Kidney (tissue), 14 donors: ENCODE results near the gene GFRA1. TPM values are rescaled to one million over a fixed set of nuclear protein-coding genes. Genes with fewer than 3 reads are reported as not detected.
"Not testable (repeated sequence)": the region's sequence is repeated elsewhere in the genome, so short reads cannot be mapped to it uniquely, and the experiment has no call there.

ENCODE experiments used
- DNase-seq, 5 donors: peaks; one replicate each; pipeline ENCODE4 v3.0.0-alpha.2; 2013 to 2020
- FAIRE-seq: peaks from 2 replicates; lab custom pipeline; 2012; peaks lifted over from hg19 to GRCh38; lab: Jason Lieb, UNC
- H3K27ac ChIP-seq, 2 donors: one replicate each; pipeline ENCODE4 v1.7.0; 2013; ENCODE audit warnings: low read depth in 2 of 2, low read length in 2 of 2, inconsistent platforms in 1 of 2
- H3K27me3 ChIP-seq: one replicate; pipeline ENCODE4 v1.7.1; 2013; ENCODE audit warnings: low read length, inconsistent platforms; ENCODE audit not compliant: control insufficient read depth, insufficient read depth
- H3K36me3 ChIP-seq, 3 donors: one replicate each; pipeline versions ENCODE4 v1.7.0 to v1.7.1; 2013; ENCODE audit warnings: low read length in 3 of 3, control low read depth in 1 of 3, inconsistent platforms in 1 of 3; ENCODE audit not compliant: insufficient read depth in 3 of 3, control insufficient read depth in 2 of 3
- H3K4me1 ChIP-seq, 3 donors: one replicate each; pipeline versions ENCODE4 v1.7.0 to v1.7.1; 2013; ENCODE audit warnings: low read length in 3 of 3, inconsistent platforms in 1 of 3, low read depth in 1 of 3; ENCODE audit not compliant: control insufficient read depth in 2 of 3, insufficient read depth in 2 of 3
- H3K4me3 ChIP-seq, 3 donors: one replicate each; pipeline versions ENCODE4 v1.7.0 to v1.8.1; 2013; ENCODE audit warnings: low read length in 3 of 3, control low read depth in 1 of 3, inconsistent platforms in 1 of 3
- H3K9ac ChIP-seq, 3 donors: one replicate each; pipeline versions ENCODE4 v1.7.0 to v1.7.1; 2013; ENCODE audit warnings: low read length in 3 of 3, control low read depth in 1 of 3, inconsistent platforms in 1 of 3
- H3K9me3 ChIP-seq, 3 donors: one replicate each; pipeline versions ENCODE4 v1.7.0 to v1.7.1; 2013; ENCODE audit warnings: low read length in 3 of 3, control low read depth in 1 of 3, inconsistent platforms in 1 of 3; ENCODE audit not compliant: control insufficient read depth in 2 of 3, insufficient read depth in 1 of 3
- intact Hi-C: fragments of 100-400 bp; cut with DNase I; formaldehyde crosslinking; loops from one replicate; pipeline ENCODE4 v1.11.1; 2022
- polyA plus RNA-seq: library from polyadenylated mRNA; stranded (reverse); fragments of 350-450 nt; fragmentation: Illumina TruSeq; extraction: RNeasy Lipid Tissue Mini Kit (QIAGEN cat#74804); gene quantifications from one replicate; pipeline ENCODE4 v1.2.3, GENCODE V29; 2014; ENCODE audit warnings: low read depth, low replicate concordance; ENCODE audit not compliant: insufficient read depth
- total RNA-seq: library from RNA; stranded (reverse); fragmentation: NEBNext Ultra II Directional; extraction: Animal tissue kit (Norgen Biotek cat#: 25700); gene quantifications from one replicate; pipeline ENCODE4 v1.2.1, GENCODE V29; 2021
- TF ChIP-seq, protein P1 (sequence below): IDR thresholded peaks from 3 replicates; pipeline ENCODE4 v1.5.1; 2012; ENCODE audit warnings: mild to moderate bottlenecking, moderate library complexity, borderline replicate concordance; ENCODE audit not compliant: insufficient read depth; ENCODE audit errors: extremely low read depth
- donor health status: control.
- donor health status: control.
- donor health status: control.
- donor health status: control.
- donor health status: control.
- donor health status: DM: yes; HTN: yes; CAD: no.
- donor health status: Normal renal cell carcinoma (clear cell type).

GFRA1 gene
- total and polyA plus RNA-seq, 2 donors from 2014 or later, result 3.0 to 22.3 TPM

- H3K36me3 ChIP-seq, result no peaks in the 10 kb centered on the region
- no peaks in the 10 kb centered on the region for H3K9me3 ChIP-seq
- no peaks in the 10 kb centered on the region for H3K27me3 ChIP-seq
- DNase-seq, result no peak
- intact Hi-C loops, result no loop called here
- no peak overlapping the region for H3K9ac ChIP-seq
- H3K4me3 ChIP-seq, result no peak overlapping the region
- TF ChIP-seq, protein P1, sequence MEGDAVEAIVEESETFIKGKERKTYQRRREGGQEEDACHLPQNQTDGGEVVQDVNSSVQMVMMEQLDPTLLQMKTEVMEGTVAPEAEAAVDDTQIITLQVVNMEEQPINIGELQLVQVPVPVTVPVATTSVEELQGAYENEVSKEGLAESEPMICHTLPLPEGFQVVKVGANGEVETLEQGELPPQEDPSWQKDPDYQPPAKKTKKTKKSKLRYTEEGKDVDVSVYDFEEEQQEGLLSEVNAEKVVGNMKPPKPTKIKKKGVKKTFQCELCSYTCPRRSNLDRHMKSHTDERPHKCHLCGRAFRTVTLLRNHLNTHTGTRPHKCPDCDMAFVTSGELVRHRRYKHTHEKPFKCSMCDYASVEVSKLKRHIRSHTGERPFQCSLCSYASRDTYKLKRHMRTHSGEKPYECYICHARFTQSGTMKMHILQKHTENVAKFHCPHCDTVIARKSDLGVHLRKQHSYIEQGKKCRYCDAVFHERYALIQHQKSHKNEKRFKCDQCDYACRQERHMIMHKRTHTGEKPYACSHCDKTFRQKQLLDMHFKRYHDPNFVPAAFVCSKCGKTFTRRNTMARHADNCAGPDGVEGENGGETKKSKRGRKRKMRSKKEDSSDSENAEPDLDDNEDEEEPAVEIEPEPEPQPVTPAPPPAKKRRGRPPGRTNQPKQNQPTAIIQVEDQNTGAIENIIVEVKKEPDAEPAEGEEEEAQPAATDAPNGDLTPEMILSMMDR, result no peak
- H3K4me1 ChIP-seq, result no peaks in the 10 kb centered on the region
- FAIRE-seq, result no peak
- no peak overlapping the region for H3K27ac ChIP-seq
Measured at GRCh38 chr10:116169782-116170445, 103.1 kb downstream of the GFRA1 start.

- Histone ChIP-seq H3K4me3 (no peak overlapping the region), H3K27ac (no peak overlapping the region), H3K9me3 (no peaks in the 10 kb centered on the region), H3K9ac (no peak overlapping the region), H3K27me3 (no peaks in the 10 kb centered on the region), H3K36me3 (no peaks in the 10 kb centered on the region), H3K4me1 (no peaks in the 10 kb centered on the region)
- intact Hi-C loops, result no loop called here
- DNase-seq (no peak), FAIRE-seq (no peak)
- TF ChIP-seq, protein P1, result no peak
Measured at GRCh38 chr10:116168745-116169144, 104.3 kb downstream of the GFRA1 start.

DNA sequence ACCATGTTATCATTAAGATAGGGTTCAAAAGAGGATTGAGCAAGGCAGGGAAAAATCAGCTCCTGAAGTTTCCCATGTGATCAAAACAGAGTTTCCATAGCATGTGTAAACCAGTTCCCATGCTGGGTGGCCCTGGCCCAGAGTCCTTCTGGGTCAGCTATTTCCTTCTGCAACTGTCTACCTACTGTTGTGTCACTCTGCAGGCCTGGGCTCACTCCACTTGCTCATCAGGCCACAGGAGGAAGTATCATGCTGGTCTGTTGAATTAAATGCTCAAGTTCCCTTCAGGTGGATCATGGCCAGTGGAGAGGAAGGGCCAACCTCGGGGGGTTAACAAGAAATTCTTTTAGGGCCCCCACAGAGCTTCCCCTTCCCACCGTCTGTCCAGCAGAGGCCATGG lies 104.7 kb downstream of the GFRA1 start:
- intact Hi-C loops, result no loop called here

DNA sequence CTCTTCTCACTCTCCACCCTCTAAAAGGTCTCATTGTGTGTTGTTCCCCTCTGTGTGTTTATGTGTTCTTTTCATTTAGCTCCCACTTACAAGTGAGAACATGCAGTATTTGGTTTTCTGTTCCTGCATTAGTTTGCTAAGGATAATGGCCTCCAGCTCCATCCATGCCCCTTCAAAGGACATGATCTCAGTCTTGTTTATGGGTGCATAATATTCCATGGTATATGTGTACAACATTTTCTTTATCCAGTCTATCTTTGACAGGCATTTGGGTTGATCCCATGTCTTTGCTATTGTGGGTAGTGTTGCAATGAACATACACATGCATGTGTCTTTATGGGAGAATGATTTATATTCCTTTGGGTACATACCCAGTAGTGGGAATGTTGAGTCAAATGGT lies 107.1 kb downstream of the GFRA1 start:
- FAIRE-seq, H3K9ac ChIP-seq, DNase-seq, H3K4me1 ChIP-seq, H3K27ac ChIP-seq, H3K27me3 ChIP-seq, H3K9me3 ChIP-seq, intact Hi-C loops, H3K36me3 ChIP-seq, H3K4me3 ChIP-seq: not testable (repeated sequence)

More for the DNA sequence above, 104.7 kb downstream of the GFRA1 start:
- no peaks in the 10 kb centered on the region for H3K36me3 ChIP-seq
- no peak overlapping the region for H3K4me3 ChIP-seq
- DNase-seq, result no peak
- no peak overlapping the region for H3K27ac ChIP-seq
- no peaks in the 10 kb centered on the region for H3K27me3 ChIP-seq
- H3K9ac ChIP-seq, result no peak overlapping the region
- TF ChIP-seq, protein P1, result no peak
- no peaks in the 10 kb centered on the region for H3K4me1 ChIP-seq
- no peak for FAIRE-seq
- no peaks in the 10 kb centered on the region for H3K9me3 ChIP-seq
